ENCODE results near the gene MLPH. TPM values are rescaled to one million over a fixed set of nuclear protein-coding genes. Genes with fewer than 3 reads are reported as not detected.

Gene MLPH
- total and polyA plus RNA-seq, 2 of the 13 experiments (the other 11 are each of a cell fraction or from before 2014, with no cell fraction given): 0.12 TPM; not detected in 1

- TF ChIP-seq ZNF274 (CRISPR knock-in tag; IDR thresholded peaks at IDR 0.05): peak; percentile 65; the same call in 1 of the 2 replicates
- no peak for TF ChIP-seq BCLAF1 (IDR thresholded peaks at IDR 0.05)
- TF ChIP-seq SKIL (CRISPR knock-in tag; IDR thresholded peaks at IDR 0.05; ENCODE audit: borderline replicate concordance): no peak; the same call in 1 of the 2 replicates
- no peak for TF ChIP-seq GABPA (IDR thresholded peaks at IDR 0.05; ENCODE audit: low read depth, low read length)
- peak; percentile 65 for TF ChIP-seq GABPA (CRISPR knock-in tag; IDR thresholded peaks at IDR 0.05; ENCODE audit: low read depth)
- TF ChIP-seq ZNF552 (CRISPR knock-in tag; IDR thresholded peaks at IDR 0.05; ENCODE audit: borderline replicate concordance): no peak
- TF ChIP-seq ZNF644 (CRISPR knock-in tag; IDR thresholded peaks at IDR 0.05; ENCODE audit: low read depth): no peak
- TF ChIP-seq ZNF691 (CRISPR knock-in tag; IDR thresholded peaks at IDR 0.05; ENCODE audit: borderline replicate concordance, low read depth): no peak; the same call in 1 of the 2 replicates
- TF ChIP-seq EHMT2 (IDR thresholded peaks at IDR 0.05; ENCODE audit: borderline replicate concordance, low read depth, low read length): 0 out of 2 replicates have a peak, but pooled peaks have one; percentile 6
- TF ChIP-seq ZNF549 (CRISPR knock-in tag; IDR thresholded peaks at IDR 0.05): no peak; the same call in 1 of the 2 replicates
- no peak for TF ChIP-seq ATAD3A (CRISPR knock-in tag; IDR thresholded peaks at IDR 0.05)
- TF ChIP-seq ZNF263 (CRISPR knock-in tag; IDR thresholded peaks at IDR 0.05): peak; percentile 33; the same call in 1 of the 2 replicates
- TF ChIP-seq TARDBP (CRISPR knock-in tag; IDR thresholded peaks at IDR 0.05): peak; percentile 45; the same call in 1 of the 2 replicates
- no peak for TF ChIP-seq PREB (CRISPR knock-in tag; IDR thresholded peaks at IDR 0.05)
- TF ChIP-seq KDM2A (CRISPR knock-in tag; IDR thresholded peaks at IDR 0.05; ENCODE audit: borderline replicate concordance, low read depth): 0 out of 2 replicates have a peak, but pooled peaks have one; percentile 28
- peak; percentile 7; the same call in 1 of the 2 replicates for TF ChIP-seq TAF1 (CRISPR knock-in tag; IDR thresholded peaks at IDR 0.05)
- no peak for TF ChIP-seq MIER3 (CRISPR knock-in tag; IDR thresholded peaks at IDR 0.05; ENCODE audit: borderline replicate concordance)
- TF ChIP-seq HMG20B (CRISPR knock-in tag; conservative IDR thresholded peaks at IDR 0.05): peak; percentile 63
- no peak for TF ChIP-seq ZNF615 (CRISPR knock-in tag; IDR thresholded peaks at IDR 0.05; ENCODE audit: borderline replicate concordance)
- peak; percentile 49; the same call in 1 of the 2 replicates for TF ChIP-seq TEF (CRISPR knock-in tag; IDR thresholded peaks at IDR 0.05)
- peak; percentile 23; the same call in 1 of the 2 replicates for TF ChIP-seq ZMYM4 (CRISPR knock-in tag; IDR thresholded peaks at IDR 0.05)
- TF ChIP-seq MAFF (IDR thresholded peaks at IDR 0.05; ENCODE audit: low read depth, low read length): no peak
Observed at GRCh38 chr2:237600205-237600846, 113.3 kb downstream of the MLPH start (continued).
